K562 (cell line): Measurements from ENCODE around the gene PRM1. TPM values are rescaled to one million over a fixed set of nuclear protein-coding genes. Genes with fewer than 3 reads are reported as not detected.

Experiments used
- ADNP ChIP-seq: fragments of 200-800 bp; sonication (Bioruptor generic); IDR thresholded peaks from 2 replicates; pipeline ENCODE4 v1.6.1; 2016; ENCODE audit warnings: missing genetic modification characterization, missing compliant biosample characterization
- CHD4 ChIP-seq: fragments of 200-600 bp; sonication (generic); IDR thresholded peaks from 3 replicates; pipeline ENCODE4 v1.6.1; 2012; ENCODE audit warnings: low read depth, mild to moderate bottlenecking, mixed read lengths, low read length, inconsistent platforms; ENCODE audit not compliant: insufficient read depth, insufficient replicate concordance, poor library complexity, severe bottlenecking
- CXXC5 ChIP-seq: fragments of 250-450 bp; sonication (Bioruptor Pico); IDR thresholded peaks from 2 replicates; pipeline ENCODE4 v1.8.0; 2022; ENCODE audit warnings: inconsistent platforms, mild to moderate bottlenecking, moderate library complexity
- ETV1 ChIP-seq: fragments of 450-650 bp; conservative IDR thresholded peaks from 2 replicates; pipeline ENCODE4 v1.6.1; 2016; ENCODE audit warnings: missing genetic modification characterization, control low read depth, low read depth, missing compliant biosample characterization
- GMEB1 ChIP-seq: fragments of 250-450 bp; sonication (Bioruptor Pico); IDR thresholded peaks from 2 replicates; pipeline ENCODE4 v1.4.0; 2020; ENCODE audit warnings: mild to moderate bottlenecking
- HES1 ChIP-seq: fragments of 450-650 bp; IDR thresholded peaks from 2 replicates; pipeline ENCODE4 v1.6.1; 2016; ENCODE audit warnings: low read depth, mild to moderate bottlenecking, moderate library complexity
- KLF1 ChIP-seq: fragments of 450-650 bp; IDR thresholded peaks from 2 replicates; pipeline ENCODE4 v1.6.1; 2016; ENCODE audit warnings: missing genetic modification characterization, missing compliant biosample characterization
- MEF2D ChIP-seq: conservative IDR thresholded peaks from 2 replicates; pipeline ENCODE4 v1.6.1; 2016; ENCODE audit warnings: low read depth, missing genetic modification characterization, missing compliant biosample characterization
- MTA1 ChIP-seq: fragments of 450-650 bp; IDR thresholded peaks from 2 replicates; pipeline ENCODE4 v1.6.1; 2017; ENCODE audit warnings: borderline replicate concordance
- NCOA4 ChIP-seq: fragments of 450-650 bp; IDR thresholded peaks from 2 replicates; pipeline ENCODE4 v1.6.1; 2018; ENCODE audit warnings: mild to moderate bottlenecking; ENCODE audit not compliant: partially characterized antibody
- NR2F6 ChIP-seq: fragments of 450-650 bp; formaldehyde crosslinking; IDR thresholded peaks from 2 replicates; pipeline ENCODE4 v1.4.0; 2020; ENCODE audit warnings: mild to moderate bottlenecking
- PURB ChIP-seq: sonication (generic); formaldehyde crosslinking; IDR thresholded peaks from 2 replicates; pipeline ENCODE4 v1.9.0; 2021; ENCODE audit warnings: low read depth, mild to moderate bottlenecking, missing genetic modification reagents
- RBBP5 ChIP-seq: fragments of 200-600 bp; sonication (generic); IDR thresholded peaks from 2 replicates; pipeline ENCODE4 v1.6.1; 2012; ENCODE audit warnings: borderline replicate concordance, mild to moderate bottlenecking, low read length, control low read depth, inconsistent platforms; ENCODE audit not compliant: insufficient read depth, poor library complexity, severe bottlenecking
- SNRNP70 ChIP-seq: fragments of 200-400 bp; formaldehyde crosslinking; optimal IDR thresholded peaks from 2 replicates; pipeline ENCODE3; 2017; ENCODE audit warnings: low read depth, low read length
- SRSF1 ChIP-seq: fragments of 200-400 bp; formaldehyde crosslinking; IDR thresholded peaks from 2 replicates; pipeline ENCODE4 v1.6.1; 2017; ENCODE audit warnings: mild to moderate bottlenecking, low read depth, low read length, moderate library complexity
- TGIF2 ChIP-seq: sonication (generic); formaldehyde crosslinking; IDR thresholded peaks from 2 replicates; pipeline ENCODE4 v1.8.1; 2022; ENCODE audit warnings: mild to moderate bottlenecking, missing genetic modification reagents, moderate library complexity
- ZFP91 ChIP-seq: sonication (generic); formaldehyde crosslinking; IDR thresholded peaks from 2 replicates; pipeline ENCODE4 v1.8.0; 2022; ENCODE audit warnings: mild to moderate bottlenecking, missing genetic modification reagents
- ZNF561 ChIP-seq: fragments of 450-650 bp; formaldehyde crosslinking; conservative IDR thresholded peaks from 2 replicates; pipeline ENCODE4 v1.4.0; 2020; ENCODE audit warnings: mild to moderate bottlenecking, moderate library complexity
- ZZZ3 ChIP-seq: fragments of 450-650 bp; IDR thresholded peaks from 2 replicates; pipeline ENCODE4 v1.6.1; 2016; ENCODE audit warnings: antibody characterized with exemption, mild to moderate bottlenecking, moderate library complexity
- polyA plus RNA-seq, 8 experiments: library from polyadenylated mRNA; depleted of rRNA in 4 of 8; stranded (reverse) in 5 of 8; unstranded in 3 of 8; fragments of >200 nt; fragmentation: Nextera tagmentation in 2 of 8; fragmentation: Illumina TruSeq in 1 of 8; extraction: Ambion mirVana in 2 of 8; extraction: Trizol in 1 of 8; gene quantifications; 2 replicates each; pipeline versions ENCODE4 v1.2.1 to v1.2.3, GENCODE V29; 2011 to 2014; ENCODE audit warnings: inconsistent platforms in 1 of 8, missing spikeins in 1 of 8
- total RNA-seq, 7 experiments: library from RNA; depleted of rRNA in 6 of 7; stranded (reverse); fragments of >200 nt in 6 of 7; fragmentation: Illumina TruSeq in 2 of 7; extraction: Trizol in 2 of 7; gene quantifications; 2 replicates each; pipeline versions ENCODE4 v1.2.1 to v1.2.3, GENCODE V29; 2011 to 2021; ENCODE audit warnings: low replicate concordance in 1 of 7
- TF ChIP-seq, protein P1 (sequence below): fragments of 450-650 bp; IDR thresholded peaks from 2 replicates; pipeline ENCODE4 v1.6.1; 2017; ENCODE audit warnings: antibody characterized with exemption, mild to moderate bottlenecking

PRM1 gene
- total and polyA plus RNA-seq, 9 of the 15 experiments (the other 6 are each of a cell fraction or from before 2014, with no cell fraction given): not detected

- TF ChIP-seq, protein P1, sequence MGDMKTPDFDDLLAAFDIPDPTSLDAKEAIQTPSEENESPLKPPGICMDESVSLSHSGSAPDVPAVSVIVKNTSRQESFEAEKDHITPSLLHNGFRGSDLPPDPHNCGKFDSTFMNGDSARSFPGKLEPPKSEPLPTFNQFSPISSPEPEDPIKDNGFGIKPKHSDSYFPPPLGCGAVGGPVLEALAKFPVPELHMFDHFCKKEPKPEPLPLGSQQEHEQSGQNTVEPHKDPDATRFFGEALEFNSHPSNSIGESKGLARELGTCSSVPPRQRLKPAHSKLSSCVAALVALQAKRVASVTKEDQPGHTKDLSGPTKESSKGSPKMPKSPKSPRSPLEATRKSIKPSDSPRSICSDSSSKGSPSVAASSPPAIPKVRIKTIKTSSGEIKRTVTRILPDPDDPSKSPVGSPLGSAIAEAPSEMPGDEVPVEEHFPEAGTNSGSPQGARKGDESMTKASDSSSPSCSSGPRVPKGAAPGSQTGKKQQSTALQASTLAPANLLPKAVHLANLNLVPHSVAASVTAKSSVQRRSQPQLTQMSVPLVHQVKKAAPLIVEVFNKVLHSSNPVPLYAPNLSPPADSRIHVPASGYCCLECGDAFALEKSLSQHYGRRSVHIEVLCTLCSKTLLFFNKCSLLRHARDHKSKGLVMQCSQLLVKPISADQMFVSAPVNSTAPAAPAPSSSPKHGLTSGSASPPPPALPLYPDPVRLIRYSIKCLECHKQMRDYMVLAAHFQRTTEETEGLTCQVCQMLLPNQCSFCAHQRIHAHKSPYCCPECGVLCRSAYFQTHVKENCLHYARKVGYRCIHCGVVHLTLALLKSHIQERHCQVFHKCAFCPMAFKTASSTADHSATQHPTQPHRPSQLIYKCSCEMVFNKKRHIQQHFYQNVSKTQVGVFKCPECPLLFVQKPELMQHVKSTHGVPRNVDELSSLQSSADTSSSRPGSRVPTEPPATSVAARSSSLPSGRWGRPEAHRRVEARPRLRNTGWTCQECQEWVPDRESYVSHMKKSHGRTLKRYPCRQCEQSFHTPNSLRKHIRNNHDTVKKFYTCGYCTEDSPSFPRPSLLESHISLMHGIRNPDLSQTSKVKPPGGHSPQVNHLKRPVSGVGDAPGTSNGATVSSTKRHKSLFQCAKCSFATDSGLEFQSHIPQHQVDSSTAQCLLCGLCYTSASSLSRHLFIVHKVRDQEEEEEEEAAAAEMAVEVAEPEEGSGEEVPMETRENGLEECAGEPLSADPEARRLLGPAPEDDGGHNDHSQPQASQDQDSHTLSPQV: peak; percentile 98
- no peak for TF ChIP-seq NCOA4
- TF ChIP-seq RBBP5: peak; percentile 89
- no peak for TF ChIP-seq SRSF1
- TF ChIP-seq ETV1: no peak
- no peak for TF ChIP-seq SNRNP70
- no peak for TF ChIP-seq KLF1
- TF ChIP-seq CHD4: no peak
- TF ChIP-seq CXXC5 (CRISPR knock-in tag): peak; percentile 89
- no peak for TF ChIP-seq MTA1
- TF ChIP-seq GMEB1 (CRISPR knock-in tag): peak; percentile 77
- TF ChIP-seq TGIF2 (CRISPR knock-in tag): peak; percentile 99; the same call in 1 of the 2 replicates
- TF ChIP-seq NR2F6 (CRISPR knock-in tag): no peak
- TF ChIP-seq HES1: no peak
- no peak for TF ChIP-seq ADNP (tag)
- TF ChIP-seq ZZZ3: no peak
- peak; percentile 83 for TF ChIP-seq ZFP91 (CRISPR knock-in tag)
- TF ChIP-seq PURB: no peak
- TF ChIP-seq ZNF561 (CRISPR knock-in tag): no peak
- no peak for TF ChIP-seq MEF2D (tag)
These were observed 26.0 kb downstream of the PRM1 start (continued) for GRCh38 chr16:11254913-11255736.
